ENCODE measurements around the gene CERS2. TPM values are rescaled to one million over a fixed set of nuclear protein-coding genes. Genes with fewer than 3 reads are reported as not detected.

The CERS2 gene
- total RNA-seq, 2 donors from 2014 or later: 70.9 to 84.8 TPM

DNA sequence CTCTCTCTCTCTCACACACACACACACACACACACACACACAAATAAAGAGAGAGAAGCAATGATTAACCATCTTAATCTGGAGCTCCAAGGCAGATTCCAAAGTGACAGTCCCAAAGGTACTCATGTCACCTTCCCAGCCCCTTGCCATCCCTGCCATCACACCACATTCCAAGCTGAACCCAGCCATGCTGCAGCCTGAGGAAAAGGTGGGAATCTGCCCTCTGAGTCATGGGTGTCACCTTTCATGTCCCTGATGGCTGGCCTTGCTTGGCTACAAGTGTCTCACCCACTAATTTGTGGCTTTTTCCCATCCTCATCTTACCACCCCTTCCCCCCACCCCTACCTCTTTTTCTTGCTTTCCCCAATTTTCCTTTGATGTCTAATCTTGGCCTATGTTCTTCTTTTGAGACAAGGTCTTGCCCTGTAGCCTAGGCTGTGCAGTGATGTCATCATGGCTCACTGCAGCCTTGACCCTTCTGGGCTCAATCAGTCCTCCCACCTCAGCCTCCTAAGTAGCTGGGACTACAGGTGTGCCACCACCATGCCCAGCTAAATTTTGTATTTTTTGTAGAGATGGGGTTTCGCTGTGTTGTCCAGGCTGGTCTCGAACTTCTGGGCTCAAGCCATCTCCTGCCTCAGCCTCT is 10.7 kb upstream of the CERS2 start:
- TF ChIP-seq, protein P1, sequence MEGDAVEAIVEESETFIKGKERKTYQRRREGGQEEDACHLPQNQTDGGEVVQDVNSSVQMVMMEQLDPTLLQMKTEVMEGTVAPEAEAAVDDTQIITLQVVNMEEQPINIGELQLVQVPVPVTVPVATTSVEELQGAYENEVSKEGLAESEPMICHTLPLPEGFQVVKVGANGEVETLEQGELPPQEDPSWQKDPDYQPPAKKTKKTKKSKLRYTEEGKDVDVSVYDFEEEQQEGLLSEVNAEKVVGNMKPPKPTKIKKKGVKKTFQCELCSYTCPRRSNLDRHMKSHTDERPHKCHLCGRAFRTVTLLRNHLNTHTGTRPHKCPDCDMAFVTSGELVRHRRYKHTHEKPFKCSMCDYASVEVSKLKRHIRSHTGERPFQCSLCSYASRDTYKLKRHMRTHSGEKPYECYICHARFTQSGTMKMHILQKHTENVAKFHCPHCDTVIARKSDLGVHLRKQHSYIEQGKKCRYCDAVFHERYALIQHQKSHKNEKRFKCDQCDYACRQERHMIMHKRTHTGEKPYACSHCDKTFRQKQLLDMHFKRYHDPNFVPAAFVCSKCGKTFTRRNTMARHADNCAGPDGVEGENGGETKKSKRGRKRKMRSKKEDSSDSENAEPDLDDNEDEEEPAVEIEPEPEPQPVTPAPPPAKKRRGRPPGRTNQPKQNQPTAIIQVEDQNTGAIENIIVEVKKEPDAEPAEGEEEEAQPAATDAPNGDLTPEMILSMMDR (IDR thresholded peaks at IDR 0.05): no peak
- no peak for TF ChIP-seq POLR2A (IDR thresholded peaks at IDR 0.05)
- Histone ChIP-seq H3K36me3 (replicated peaks in 1 of 2; ENCODE audit: insufficient read depth in 1 of 2, low read depth in 2 of 2) (no peaks in the 10 kb centered on the region), H3K27ac (peak overlapping the region in 2 of 4 donors; percentile 47 to 82), H3K9me3 (no peaks in the 10 kb centered on the region), H3K4me1 (peaks cover 27% of the 10 kb centered on the region), H3K4me3 (no peak overlapping the region), H3K27me3 (no peaks in the 10 kb centered on the region)
- intact Hi-C loops (cut with DNase I): no loop called here
- WGBS, 2 donors: 91 to 97% methylated on average over 2 of the region's 2 CpGs
- DNase-seq (no peak), ATAC-seq (no peak)

DNA sequence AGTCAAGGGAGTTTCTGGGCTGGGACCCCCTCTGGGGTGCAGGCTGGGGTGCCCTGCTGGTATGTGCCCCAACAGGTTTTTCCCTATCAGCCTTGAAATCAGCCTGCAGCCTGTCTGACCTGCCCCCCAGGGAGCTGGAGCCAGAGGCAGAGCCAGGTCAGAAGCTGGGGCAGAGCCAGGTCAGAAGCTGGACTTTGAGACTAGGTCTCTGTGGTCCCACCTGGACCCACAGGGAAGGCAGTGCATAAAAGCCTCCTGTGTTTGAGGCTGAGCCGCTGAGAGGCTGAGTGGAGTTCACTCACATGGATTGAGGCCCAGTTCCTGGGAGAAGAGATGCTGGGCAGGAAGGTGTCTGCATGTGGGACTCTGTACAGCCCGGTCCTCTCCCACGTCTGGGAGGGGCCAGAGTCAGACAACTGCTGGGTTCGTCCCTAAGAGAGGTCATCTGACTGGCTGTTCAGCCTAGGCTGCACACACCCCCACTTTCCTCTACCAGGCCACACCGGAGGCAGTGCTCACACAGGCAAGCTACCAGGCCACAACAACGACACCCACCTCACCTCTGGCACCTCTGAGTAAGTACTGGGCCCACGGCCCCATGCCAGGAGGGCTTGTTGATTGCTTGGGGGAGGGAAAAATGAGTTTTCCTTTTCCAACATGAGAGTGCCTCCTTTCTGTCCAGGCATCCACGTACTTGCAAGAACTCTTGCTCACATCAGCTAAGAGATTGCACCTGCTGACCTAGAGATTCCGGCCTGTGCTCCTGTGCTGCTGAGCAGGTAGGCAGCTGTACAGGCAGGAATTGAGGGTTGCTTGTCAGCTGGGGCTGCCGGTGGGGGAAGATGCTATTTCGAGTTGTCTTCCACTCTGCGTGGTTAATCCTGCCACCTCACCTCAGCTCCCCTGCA is 7.4 kb upstream of the CERS2 start, which contains the start of gene ANXA9:
Gene ANXA9, plus strand, starts transcription at position 488 of the 908 bp plus-strand sequence. CDS start 814 bp downstream, outside the sequence.
- intact Hi-C loops (cut with DNase I): no loop called here
- DNase-seq (peak; percentile 73 to 87 (median 84)), ATAC-seq (peak; percentile 75)
- H3K4me1 ChIP-seq: peaks cover 58% of the 10 kb centered on the region
- TF ChIP-seq POLR2A (IDR thresholded peaks at IDR 0.05): peak in 2 of 3 donors; percentile 57 to 60
- TF ChIP-seq, protein P1 (IDR thresholded peaks at IDR 0.05): no peak
- H3K36me3 ChIP-seq (replicated peaks in 1 of 2; ENCODE audit: insufficient read depth in 1 of 2, low read depth in 2 of 2): no peaks in the 10 kb centered on the region
- H3K27ac ChIP-seq: peak within 1 kb of the TSS; percentile 72 to 82 (median 82)
- H3K9me3 ChIP-seq: no peaks in the 10 kb centered on the region
- 0 to 49% methylated on average over 1 to 12 of the region's 12 CpGs for WGBS, 2 donors
- no peaks in the 10 kb centered on the region for H3K27me3 ChIP-seq
- H3K4me3 ChIP-seq: no peak within 1 kb of the TSS

DNA sequence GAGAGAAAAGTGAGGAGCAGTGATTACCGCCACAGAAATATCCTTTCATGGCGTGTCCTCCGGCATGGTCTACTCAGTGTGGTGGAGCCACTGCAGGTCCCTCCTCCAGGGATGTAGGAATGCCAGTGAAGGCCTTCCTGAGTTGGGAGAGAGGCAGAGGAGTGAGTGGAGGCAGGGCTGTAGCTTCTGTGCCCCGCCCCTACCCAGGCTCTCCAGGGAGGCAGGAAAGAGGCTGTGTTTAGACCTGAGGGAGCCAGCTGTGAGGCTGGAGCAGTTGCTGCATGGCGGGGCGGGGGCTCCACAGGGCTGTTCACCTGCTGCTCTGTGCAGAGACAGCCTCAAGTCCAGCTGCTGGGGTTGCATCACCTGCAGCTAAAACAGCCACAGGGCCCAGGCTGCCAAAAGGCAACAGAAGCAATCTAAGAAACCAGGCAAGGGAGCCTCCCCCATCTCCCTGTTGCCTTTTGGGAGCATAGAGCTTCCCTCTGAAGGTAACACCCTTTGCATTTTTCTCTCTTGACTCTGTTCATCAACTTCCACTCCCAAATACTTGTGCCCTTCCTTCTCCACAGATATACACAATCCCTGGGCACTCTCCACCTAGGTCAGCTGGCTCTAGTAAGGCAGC is 6.7 kb upstream of the CERS2 start:
- DNase-seq (peak; percentile 55 to 72 (median 64)), ATAC-seq (peak; percentile 51)
- TF ChIP-seq POLR2A (IDR thresholded peaks at IDR 0.05): peak in 2 of 3 donors; percentile 68 to 70
- TF ChIP-seq, protein P1 (IDR thresholded peaks at IDR 0.05): no peak
- peak overlapping the region; percentile 72 to 82 (median 82) for H3K27ac ChIP-seq
- no peaks in the 10 kb centered on the region for H3K9me3 ChIP-seq
- WGBS, 2 donors: 43 to 58% methylated on average over 4 to 6 of the region's 6 CpGs
- H3K36me3 ChIP-seq (replicated peaks in 1 of 2; ENCODE audit: insufficient read depth in 1 of 2, low read depth in 2 of 2): no peaks in the 10 kb centered on the region
- H3K4me3 ChIP-seq: no peak overlapping the region
- no peaks in the 10 kb centered on the region for H3K27me3 ChIP-seq
- H3K4me1 ChIP-seq: peaks cover 58% of the 10 kb centered on the region
- intact Hi-C loops (cut with DNase I): no loop called here

DNA sequence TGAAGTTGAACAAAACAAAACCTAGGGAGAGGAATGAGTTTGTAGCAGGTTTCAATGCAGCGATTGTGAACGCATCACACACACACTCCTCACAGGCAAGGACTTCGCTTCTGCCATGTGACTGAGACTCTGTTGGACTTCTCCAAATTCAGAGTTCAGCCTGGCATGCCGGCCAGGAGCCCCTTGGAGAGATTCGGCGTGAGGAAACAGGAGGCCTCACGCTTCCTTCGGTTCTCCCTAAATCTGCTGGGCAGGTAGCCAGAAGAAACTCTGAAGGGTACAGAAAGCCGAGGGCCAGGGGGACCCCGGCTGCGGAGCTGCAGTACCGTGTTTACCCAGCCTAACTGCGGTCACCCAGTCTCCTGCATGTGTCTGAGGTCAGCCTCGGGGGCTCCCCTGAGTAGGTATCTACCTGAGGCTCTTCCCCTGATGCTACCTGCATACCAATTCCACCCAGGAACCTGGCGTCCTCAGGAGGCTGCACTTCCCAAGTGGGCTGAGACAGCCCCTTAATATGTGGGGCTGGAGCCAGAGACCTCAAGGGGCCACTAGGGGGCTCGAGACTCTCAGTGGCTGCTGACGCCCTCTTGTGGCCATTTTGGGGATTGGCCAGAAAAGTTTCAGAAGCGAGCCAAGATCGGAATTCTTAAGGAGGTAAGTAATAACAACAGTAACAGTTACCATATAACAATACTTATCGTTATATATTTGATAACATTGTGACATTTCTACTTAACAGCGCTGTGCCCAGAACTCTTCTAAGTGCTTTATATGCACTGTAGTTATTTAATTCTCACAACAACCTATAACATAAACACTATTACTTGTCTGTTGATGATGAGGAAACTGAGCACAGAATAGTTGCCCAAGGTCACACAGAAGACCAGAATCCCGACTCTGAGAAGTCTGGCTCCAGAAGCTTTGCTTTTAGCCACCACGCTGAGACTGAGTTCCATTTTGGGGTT is 4.7 kb upstream of the CERS2 start:
- no peak overlapping the region for H3K4me3 ChIP-seq

More for the DNA sequence above, 4.7 kb upstream of the CERS2 start:
- WGBS, 2 donors: 7 to 12% methylated on average over 14 to 23 of the region's 23 CpGs
- H3K9me3 ChIP-seq: no peaks in the 10 kb centered on the region
- peak in 1 of 3 donors; percentile 9 for TF ChIP-seq POLR2A (IDR thresholded peaks at IDR 0.05)
- TF ChIP-seq, protein P1 (IDR thresholded peaks at IDR 0.05): peak; percentile 97 to 100 (median 100)
- H3K4me1 ChIP-seq: peaks cover 52% of the 10 kb centered on the region
- DNase-seq (peak; percentile 90 to 95 (median 92)), ATAC-seq (peak; percentile 34)
- H3K27me3 ChIP-seq: no peaks in the 10 kb centered on the region
- intact Hi-C loops (cut with DNase I): no loop called here
- peak overlapping the region; percentile 36 to 82 (median 82) for H3K27ac ChIP-seq
- H3K36me3 ChIP-seq (replicated peaks in 1 of 2; ENCODE audit: insufficient read depth in 1 of 2, low read depth in 2 of 2): no peaks in the 10 kb centered on the region
